ENCODE results near the gene GRSF1. TPM values are rescaled to one million over a fixed set of nuclear protein-coding genes. Genes with fewer than 3 reads are reported as not detected.

Gene GRSF1
- total and polyA plus RNA-seq, 2 experiments from 2014 or later, result 113 to 118 TPM

DNA sequence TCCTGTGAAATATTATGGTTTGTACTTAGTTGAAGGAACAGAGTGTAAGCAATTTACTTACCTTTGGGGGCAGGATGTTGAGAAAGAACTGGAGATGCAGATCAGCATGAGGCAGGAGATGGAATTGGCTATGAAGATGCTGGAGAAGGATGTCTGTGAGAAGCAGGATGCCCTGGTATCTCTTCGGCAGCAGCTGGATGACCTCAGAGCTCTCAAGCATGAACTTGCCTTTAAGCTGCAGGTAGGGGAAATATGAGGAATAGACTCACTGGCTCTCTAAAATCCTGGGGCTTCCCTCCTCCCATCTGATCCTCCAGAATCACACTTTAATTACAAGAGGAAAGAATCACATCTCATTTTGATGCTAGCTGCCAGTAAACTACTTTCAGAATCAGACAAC is 51.0 kb downstream of the GRSF1 start:
- in situ Hi-C loops (cut with MboI), result no loop called here
- H3K79me2 ChIP-seq (ENCODE audit: insufficient read depth), result no peaks in the 10 kb centered on the region
- H3K4me1 ChIP-seq (ENCODE audit: insufficient read depth), result no peaks in the 10 kb centered on the region
- no peak overlapping the region for H3K4me3 ChIP-seq
- no peaks in the 10 kb centered on the region for H3F3A ChIP-seq (ENCODE audit: insufficient read depth)
- no peaks in the 10 kb centered on the region for H3K9me2 ChIP-seq (ENCODE audit: insufficient read depth)
- no peak overlapping the region for H3K27ac ChIP-seq
- no peak overlapping the region for H2AFZ ChIP-seq
- H3K27me3 ChIP-seq (replicated peaks; ENCODE audit: insufficient read depth), result no peaks in the 10 kb centered on the region
- no peaks in the 10 kb centered on the region for H4K20me1 ChIP-seq (ENCODE audit: insufficient read depth)
- no peak overlapping the region for H3K4me2 ChIP-seq (ENCODE audit: unreplicated experiment)
- H3K9me3 ChIP-seq (ENCODE audit: low read depth), result no peaks in the 10 kb centered on the region
- DNase-seq, result no peak
- H3K36me3 ChIP-seq (ENCODE audit: low read depth), result peaks cover 35% of the 10 kb centered on the region
- 95 to 100% methylated on average over 1 of the region's 1 CpG for WGBS, 2 experiments (ENCODE audit: low coverage in 1 of 2, low lambda C conversion rate in 2 of 2, missing lambda C conversion rate in 2 of 2)
- no peak for TF ChIP-seq EZH2 (IDR thresholded peaks at IDR 0.05; ENCODE audit: insufficient read depth, poor library complexity, severe bottlenecking)
- no peak for TF ChIP-seq EZH2phosphoT487 (IDR thresholded peaks at IDR 0.05; ENCODE audit: insufficient read depth, low read depth)
- H3K9ac ChIP-seq, result no peak overlapping the region

DNA sequence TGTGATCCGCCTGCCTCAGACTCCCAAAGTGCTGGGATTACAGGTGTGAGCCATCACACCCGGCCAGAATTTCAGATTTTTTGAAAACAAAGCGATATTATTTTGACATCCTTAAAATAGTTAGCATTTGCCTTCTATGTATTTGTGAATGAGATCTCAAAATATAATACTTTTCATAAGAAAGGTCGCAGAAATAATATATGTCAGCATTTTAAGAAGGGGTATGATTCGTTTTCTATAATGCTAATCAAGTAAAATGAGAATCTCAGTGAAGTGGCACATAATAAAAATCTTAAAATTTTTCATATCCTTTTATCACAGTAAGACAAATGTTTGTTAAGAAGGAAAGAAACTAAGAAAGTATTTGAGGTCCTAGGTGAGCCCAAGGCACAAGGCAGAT is 52.2 kb downstream of the GRSF1 start:
- H2AFZ ChIP-seq, result no peak overlapping the region
- H3F3A ChIP-seq (ENCODE audit: insufficient read depth), result no peaks in the 10 kb centered on the region
- H3K9me2 ChIP-seq (ENCODE audit: insufficient read depth), result no peaks in the 10 kb centered on the region
- H3K79me2 ChIP-seq (ENCODE audit: insufficient read depth), result no peaks in the 10 kb centered on the region
- H3K27me3 ChIP-seq (replicated peaks; ENCODE audit: insufficient read depth), result no peaks in the 10 kb centered on the region
- H3K9ac ChIP-seq, result no peak overlapping the region
- peaks cover 37% of the 10 kb centered on the region for H3K36me3 ChIP-seq (ENCODE audit: low read depth)
- no peaks in the 10 kb centered on the region for H3K4me1 ChIP-seq (ENCODE audit: insufficient read depth)
- H3K9me3 ChIP-seq (ENCODE audit: low read depth), result no peaks in the 10 kb centered on the region
- no peak for DNase-seq
- in situ Hi-C loops (cut with MboI), result no loop called here
- H3K4me2 ChIP-seq (ENCODE audit: unreplicated experiment), result no peak overlapping the region
- 91% methylated on average over 5 of the region's 5 CpGs for WGBS, 2 experiments (ENCODE audit: low coverage in 1 of 2, low lambda C conversion rate in 2 of 2, missing lambda C conversion rate in 2 of 2)
- TF ChIP-seq EZH2 (IDR thresholded peaks at IDR 0.05; ENCODE audit: insufficient read depth, poor library complexity, severe bottlenecking) (no peak), EZH2phosphoT487 (IDR thresholded peaks at IDR 0.05; ENCODE audit: insufficient read depth, low read depth) (no peak)
- H4K20me1 ChIP-seq (ENCODE audit: insufficient read depth), result no peaks in the 10 kb centered on the region
- no peak overlapping the region for H3K4me3 ChIP-seq
- H3K27ac ChIP-seq, result no peak overlapping the region

DNA sequence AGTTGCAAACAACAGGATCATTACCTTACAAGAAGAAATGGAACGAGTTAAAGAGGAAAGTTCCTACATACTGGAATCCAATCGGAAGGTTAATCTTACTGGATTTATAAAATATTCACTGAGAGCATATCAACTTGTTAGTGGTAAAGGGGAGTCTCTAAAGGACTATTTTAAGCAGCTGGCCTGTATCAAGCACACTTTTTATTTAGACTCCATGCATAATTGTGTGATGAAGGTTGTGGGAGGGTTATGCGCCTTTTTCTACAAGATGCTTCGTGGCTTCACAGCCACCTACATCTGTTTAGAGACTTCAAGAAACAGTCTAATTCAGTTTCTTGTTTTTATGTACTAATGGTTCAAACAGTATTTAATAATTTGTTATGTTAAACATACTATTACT is 56.6 kb downstream of the GRSF1 start:
- Histone ChIP-seq H4K20me1 (ENCODE audit: insufficient read depth) (no peaks in the 10 kb centered on the region), H3K79me2 (ENCODE audit: insufficient read depth) (no peaks in the 10 kb centered on the region), H3K36me3 (ENCODE audit: low read depth) (peaks cover 40% of the 10 kb centered on the region), H3K27ac (no peak overlapping the region), H3K9me3 (ENCODE audit: low read depth) (no peaks in the 10 kb centered on the region), H2AFZ (no peak overlapping the region), H3K27me3 (replicated peaks; ENCODE audit: insufficient read depth) (no peaks in the 10 kb centered on the region), H3F3A (ENCODE audit: insufficient read depth) (no peaks in the 10 kb centered on the region), H3K9ac (no peak overlapping the region), H3K4me3 (no peak overlapping the region), H3K4me2 (ENCODE audit: unreplicated experiment) (no peak overlapping the region), H3K4me1 (ENCODE audit: insufficient read depth) (no peaks in the 10 kb centered on the region), H3K9me2 (ENCODE audit: insufficient read depth) (no peaks in the 10 kb centered on the region)
- DNase-seq, result no peak
- in situ Hi-C loops (cut with MboI), result no loop called here
- no peak for TF ChIP-seq EZH2phosphoT487 (IDR thresholded peaks at IDR 0.05; ENCODE audit: insufficient read depth, low read depth)
- no peak for TF ChIP-seq EZH2 (IDR thresholded peaks at IDR 0.05; ENCODE audit: insufficient read depth, poor library complexity, severe bottlenecking)
- WGBS, 2 experiments (ENCODE audit: low coverage in 1 of 2, low lambda C conversion rate in 2 of 2, missing lambda C conversion rate in 2 of 2), result 94 to 98% methylated on average over 4 of the region's 4 CpGs

GRCh38 chr4:70778888-70779422 is 60.7 kb downstream of the GRSF1 start:
- no peaks in the 10 kb centered on the region for H3F3A ChIP-seq (ENCODE audit: insufficient read depth)
- H3K4me1 ChIP-seq (ENCODE audit: insufficient read depth), result no peaks in the 10 kb centered on the region
- no peak overlapping the region for H3K4me2 ChIP-seq (ENCODE audit: unreplicated experiment)
- H3K36me3 ChIP-seq (ENCODE audit: low read depth), result peaks cover 29% of the 10 kb centered on the region
- WGBS, 2 experiments (ENCODE audit: low coverage in 1 of 2, low lambda C conversion rate in 2 of 2, missing lambda C conversion rate in 2 of 2), result 86 to 90% methylated on average over 5 of the region's 5 CpGs
- no peak overlapping the region for H3K4me3 ChIP-seq
- no peaks in the 10 kb centered on the region for H3K27me3 ChIP-seq (replicated peaks; ENCODE audit: insufficient read depth)
- H3K9me2 ChIP-seq (ENCODE audit: insufficient read depth), result no peaks in the 10 kb centered on the region
- TF ChIP-seq EZH2phosphoT487 (IDR thresholded peaks at IDR 0.05; ENCODE audit: insufficient read depth, low read depth) (no peak), EZH2 (IDR thresholded peaks at IDR 0.05; ENCODE audit: insufficient read depth, poor library complexity, severe bottlenecking) (no peak)
- no peak overlapping the region for H3K9ac ChIP-seq
- no peak overlapping the region for H3K27ac ChIP-seq
- H3K9me3 ChIP-seq (ENCODE audit: low read depth), result no peaks in the 10 kb centered on the region
- no peak for DNase-seq
- no peaks in the 10 kb centered on the region for H4K20me1 ChIP-seq (ENCODE audit: insufficient read depth)
- in situ Hi-C loops (cut with MboI), result no loop called here
- no peak overlapping the region for H2AFZ ChIP-seq
- H3K79me2 ChIP-seq (ENCODE audit: insufficient read depth), result no peaks in the 10 kb centered on the region
